NCI-H1092 treated with DMSO at 0.1 percent for 48 hours (cell line): Measurements from ENCODE around the gene GNAZ.
A peak's percentile ranks its signal among the peaks of the same experiment; 100 is the strongest.

Experiments
- DNase-seq: peaks from one replicate; lab custom pipeline; 2025; lab: John Stamatoyannopoulos, UW

The GNAZ gene

DNA sequence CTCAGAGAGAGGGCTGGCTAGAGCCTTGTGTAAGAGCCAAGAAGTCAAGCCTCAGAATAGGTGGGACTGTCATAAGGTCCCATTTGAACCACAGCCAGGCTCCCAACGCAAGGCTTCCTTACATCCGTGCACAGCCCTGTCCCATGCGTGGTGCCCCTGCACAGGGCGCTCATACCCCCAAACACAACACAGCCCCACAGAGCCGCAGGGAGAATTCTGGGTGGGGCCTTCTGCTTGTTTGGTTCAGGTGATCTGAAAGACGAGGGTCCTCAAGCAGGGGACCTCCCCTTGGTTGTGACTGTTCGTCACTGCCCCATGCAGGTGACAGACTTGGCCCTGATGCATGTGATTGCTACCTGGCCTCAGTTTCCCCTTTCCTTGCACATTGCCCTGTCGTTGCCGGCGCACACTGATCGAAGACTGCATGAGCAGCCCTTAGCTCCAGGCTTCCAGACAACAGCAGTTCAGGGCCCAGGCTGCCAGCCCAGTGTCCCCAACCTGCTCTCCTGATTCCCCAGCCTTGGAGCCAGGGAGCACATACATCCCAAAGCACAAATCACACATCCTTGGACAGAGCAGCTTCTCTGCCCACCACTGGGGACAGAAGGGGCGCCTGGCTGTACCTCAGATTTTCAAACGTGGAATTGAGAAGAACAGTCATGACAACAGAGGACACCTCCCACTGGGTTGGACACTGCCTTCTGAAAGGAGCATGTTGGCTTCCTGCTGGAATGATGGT is 22.1 kb downstream of the GNAZ start:
- DNase-seq = no peak

DNA sequence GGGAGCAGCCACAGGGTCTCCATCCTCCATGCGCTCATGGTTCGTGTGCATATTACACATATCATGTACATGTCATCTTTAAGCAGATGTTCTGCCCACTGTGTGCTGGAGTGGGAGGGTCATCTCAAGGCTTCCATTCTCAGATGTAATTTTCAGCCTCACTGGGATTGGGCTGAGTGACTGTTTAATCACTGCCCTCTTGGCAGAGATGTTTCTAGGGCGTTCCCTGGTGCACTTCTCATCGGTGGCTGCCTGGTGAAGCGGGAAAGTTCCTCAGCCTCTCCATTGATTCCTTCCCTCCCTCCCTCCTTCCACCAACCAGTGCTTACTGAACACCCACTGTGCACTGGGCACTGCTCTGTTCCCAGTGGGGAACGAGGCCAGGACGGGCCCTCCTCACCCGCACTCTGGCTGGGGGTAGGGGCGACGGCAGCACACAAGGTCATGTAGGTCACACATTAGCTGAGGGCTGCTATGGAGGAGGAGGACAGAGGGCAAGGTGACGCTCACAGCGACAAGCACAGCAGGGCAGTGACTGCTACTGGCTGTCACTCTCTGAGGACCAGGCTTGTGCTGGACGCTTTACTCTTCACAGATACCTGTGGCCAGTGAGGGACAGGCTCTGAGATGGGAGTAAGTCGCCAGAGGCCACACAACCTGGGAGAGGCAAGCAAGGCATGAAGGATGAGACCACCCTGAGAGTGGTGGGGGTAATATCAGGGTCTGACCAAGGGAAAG is 22.9 kb downstream of the GNAZ start:
- DNase-seq = no peak

- DNase-seq = no peak
Observed at GRCh38 chr22:23094260-23094659, 23.9 kb downstream of the GNAZ start.

- peak; percentile 58 for DNase-seq
Observed at GRCh38 chr22:23094695-23095681, 24.7 kb downstream of the GNAZ start.

- DNase-seq = no peak
Observed at GRCh38 chr22:23095733-23096342, 25.5 kb downstream of the GNAZ start.

GRCh38 chr22:23097412-23098229 is 27.3 kb downstream of the GNAZ start:
- no peak for DNase-seq

DNA sequence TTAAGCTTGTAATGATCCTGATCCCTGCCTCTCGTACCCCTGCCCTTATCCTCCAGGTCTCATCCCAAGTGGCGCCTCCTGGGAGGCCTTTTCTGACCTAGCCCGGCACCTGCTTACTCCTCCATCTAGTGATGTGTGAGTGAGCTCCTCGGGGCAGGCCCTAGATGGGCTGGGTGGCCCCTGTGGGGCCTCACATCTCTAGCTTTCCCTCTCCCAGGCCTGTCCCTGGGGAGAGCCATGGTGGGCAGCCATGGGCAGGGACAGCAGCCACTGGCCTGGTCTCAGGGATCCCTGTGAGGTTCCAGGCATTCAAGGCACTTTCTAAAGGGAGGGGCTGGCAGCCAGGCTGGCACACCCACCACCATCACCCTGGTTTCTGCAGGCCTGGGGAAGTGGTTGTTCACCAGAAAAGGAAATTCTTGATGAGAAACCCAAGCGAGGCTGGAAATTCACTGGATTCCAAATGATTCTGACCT is 27.9 kb downstream of the GNAZ start:
- no peak for DNase-seq

DNA sequence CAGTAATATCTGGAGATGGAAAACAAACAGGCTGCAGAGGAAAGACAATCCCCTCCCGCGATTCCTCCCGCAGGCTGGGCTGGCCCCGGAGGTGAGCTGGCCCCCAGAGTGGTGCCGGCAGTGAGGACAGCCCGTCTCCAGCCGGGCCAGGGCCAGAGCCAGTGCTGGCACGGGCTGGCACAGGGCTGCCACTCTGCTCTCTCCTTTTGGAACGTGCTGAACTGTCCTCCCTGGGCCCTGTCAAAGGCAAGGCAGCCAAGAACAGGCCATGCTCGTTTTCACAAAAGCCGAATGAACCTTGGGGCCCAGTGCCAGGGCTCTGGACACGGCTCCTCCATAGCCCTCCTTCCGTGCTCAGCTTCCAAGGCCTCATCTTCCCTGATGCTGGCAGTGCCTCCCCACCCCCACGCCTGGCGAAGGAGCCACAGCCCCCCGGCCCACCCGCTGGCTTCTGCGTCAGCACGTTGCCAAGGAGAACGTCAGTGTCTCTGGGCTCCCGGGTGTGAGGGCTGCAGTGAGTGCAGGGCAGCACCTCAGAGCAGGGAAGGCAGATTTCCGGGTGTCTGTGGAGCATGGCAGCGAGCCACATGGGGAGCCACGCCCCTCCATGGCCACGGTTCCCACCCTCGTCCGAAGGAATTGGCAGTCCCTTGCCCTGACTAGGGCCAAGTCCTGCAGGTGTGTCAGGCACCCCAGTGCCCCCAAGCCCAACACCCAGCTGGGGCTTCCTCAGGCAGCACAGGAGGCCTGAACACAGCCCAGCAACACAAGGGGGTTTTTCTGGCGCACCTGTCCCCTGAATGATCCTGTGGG is 28.6 kb downstream of the GNAZ start:
- DNase-seq = no peak

- no peak for DNase-seq
Observed at GRCh38 chr22:23099531-23099804, 29.1 kb downstream of the GNAZ start.

GRCh38 chr22:23100124-23100801 is 29.9 kb downstream of the GNAZ start:
- DNase-seq = no peak

GRCh38 chr22:23101524-23101923 is 31.2 kb downstream of the GNAZ start:
- DNase-seq = no peak

GRCh38 chr22:23102002-23102655 is 31.8 kb downstream of the GNAZ start:
- DNase-seq = no peak

DNA sequence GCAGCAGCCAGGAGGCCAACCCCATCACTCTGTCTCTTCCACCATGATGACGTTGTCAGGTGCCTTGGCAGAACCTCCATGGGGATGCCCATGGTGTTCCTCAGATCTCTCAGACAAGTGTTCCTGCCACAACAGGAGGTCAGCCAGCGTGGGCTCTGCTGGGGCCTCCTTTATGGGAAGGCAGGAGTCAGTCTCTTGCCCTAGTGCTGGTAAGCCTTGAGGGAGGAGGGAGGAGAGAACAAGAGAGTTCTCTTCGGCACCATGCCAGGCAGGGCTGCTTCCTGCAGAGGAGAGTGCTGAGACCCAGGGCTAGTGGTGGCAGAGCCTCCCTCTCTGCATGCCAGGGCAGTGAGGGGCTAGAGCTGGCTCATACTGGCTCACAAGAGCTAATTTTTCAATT is 32.5 kb downstream of the GNAZ start:
- DNase-seq = no peak

DNA sequence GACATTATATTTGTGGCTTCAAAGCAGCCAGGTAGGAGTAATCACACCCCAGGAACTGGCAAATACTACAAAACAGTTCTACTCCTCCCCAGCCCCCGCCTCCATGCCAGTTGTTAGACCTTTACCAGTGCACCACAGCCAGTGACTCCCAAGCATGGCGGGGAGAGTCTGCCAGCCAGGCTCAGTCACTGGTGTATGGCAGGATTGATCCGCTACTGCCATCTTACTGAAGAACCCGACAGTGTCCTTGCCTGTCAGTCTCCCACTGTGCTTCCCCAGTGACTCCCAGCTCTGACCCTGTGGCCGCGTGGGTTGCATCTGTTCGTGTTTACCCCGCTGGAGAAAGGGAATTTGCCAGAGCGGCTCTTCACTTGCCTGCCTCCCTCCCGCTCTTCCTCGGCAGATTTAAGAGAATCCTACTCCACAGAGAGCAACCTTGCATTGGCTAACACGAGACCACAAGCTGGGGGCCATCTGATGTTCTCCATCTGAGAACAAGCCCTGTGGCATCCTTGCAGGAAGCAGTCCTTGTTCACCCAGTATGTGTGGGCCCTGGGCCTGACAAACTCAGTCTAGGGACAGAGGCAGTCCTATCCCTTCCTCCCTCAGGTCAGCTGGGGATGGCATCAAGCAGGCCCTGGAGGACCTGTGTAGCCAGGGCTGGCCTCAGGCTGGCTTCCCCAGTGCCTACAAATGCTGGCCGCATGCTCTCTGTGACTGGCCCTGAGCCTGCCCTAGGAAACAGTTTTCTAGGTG is 33.1 kb downstream of the GNAZ start:
- no peak for DNase-seq

- DNase-seq = no peak
Observed at GRCh38 chr22:23104187-23104971, 34.1 kb downstream of the GNAZ start.

DNA sequence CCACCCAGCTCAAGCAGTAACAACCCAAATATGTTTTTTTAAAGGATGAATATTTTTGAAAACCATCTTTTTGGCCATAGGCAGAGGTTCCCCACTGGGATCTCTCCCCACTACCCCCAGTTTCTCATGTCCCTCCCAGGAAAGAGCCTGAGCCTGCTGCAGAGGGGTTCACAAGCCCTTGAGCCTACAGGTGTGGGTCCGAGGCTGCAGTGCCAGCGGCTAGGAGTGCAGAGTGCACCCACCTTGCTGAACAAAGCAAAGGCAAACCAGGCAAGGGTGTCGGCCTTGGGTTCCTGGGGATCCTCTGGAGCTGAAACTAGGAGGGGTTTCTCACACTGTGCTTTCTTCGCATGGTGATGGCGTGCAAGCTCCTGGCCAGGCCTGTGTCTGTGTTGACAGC is 35.0 kb downstream of the GNAZ start:
- DNase-seq = no peak

- no peak for DNase-seq
Observed at GRCh38 chr22:23105919-23106318, 35.6 kb downstream of the GNAZ start.

DNA sequence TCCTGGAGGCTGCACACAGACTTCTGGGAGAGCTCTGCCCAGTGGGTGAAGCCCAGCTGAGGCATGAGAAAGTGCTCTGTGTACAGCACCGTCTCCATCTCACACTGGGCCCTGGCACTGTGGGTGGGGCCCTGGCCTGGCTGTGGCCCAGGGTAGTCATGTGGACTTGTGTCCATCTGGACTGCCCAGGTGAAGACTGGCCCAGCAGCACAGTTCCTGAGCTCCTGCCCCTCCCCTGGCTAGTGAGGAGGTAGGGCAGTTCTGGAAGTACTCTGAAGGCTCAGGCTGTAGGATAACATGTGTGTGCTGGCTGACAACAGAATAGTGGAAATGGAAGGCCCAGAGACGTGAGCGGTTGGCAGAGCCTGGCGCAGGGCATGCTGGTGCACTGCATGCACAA is 36.0 kb downstream of the GNAZ start:
- no peak for DNase-seq
